Body of pancreas (tissue), 4 donors: Measurements from ENCODE around the gene RAB9B.

Source experiments
- CTCF ChIP-seq, 7 experiments: fragments of 450-650 bp in 4 of 7; fragments of 200-600 bp in 3 of 7; sonication (generic) in 3 of 7; IDR thresholded peaks; one replicate each; pipeline ENCODE4 v1.5.1; 2016 to 2019; ENCODE audit warnings: antibody characterized with exemption in 7 of 7
- POLR2A ChIP-seq, 3 donors: fragments of 450-650 bp; IDR thresholded peaks; one replicate each; pipeline ENCODE4 v1.6.1; 2016; ENCODE audit warnings: antibody characterized with exemption in 3 of 3, mild to moderate bottlenecking in 2 of 3

DNA sequence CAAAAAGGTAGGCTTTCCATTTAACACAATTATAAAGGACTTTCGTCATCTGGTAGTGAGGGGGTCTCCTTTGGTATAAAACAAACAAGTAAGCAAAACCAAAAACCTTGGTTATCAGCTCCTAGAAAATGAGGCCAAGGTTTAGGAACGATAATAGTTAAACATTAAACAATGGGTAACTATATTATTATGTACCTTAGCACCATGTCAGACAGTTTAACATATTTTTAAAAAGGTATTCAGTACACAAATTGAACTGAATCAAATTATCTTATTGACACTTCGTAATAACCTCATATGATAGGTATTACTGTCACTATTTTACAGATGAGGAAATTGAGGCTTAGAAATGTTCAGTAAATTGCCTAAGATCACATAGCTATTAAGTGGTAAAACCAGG, 32.1 kb upstream of the RAB9B start:
- TF ChIP-seq CTCF (IDR thresholded peaks at IDR 0.05) (no peak), POLR2A (IDR thresholded peaks at IDR 0.05) (no peak)
